Measurements from ENCODE around the gene STARD13.

DNA sequence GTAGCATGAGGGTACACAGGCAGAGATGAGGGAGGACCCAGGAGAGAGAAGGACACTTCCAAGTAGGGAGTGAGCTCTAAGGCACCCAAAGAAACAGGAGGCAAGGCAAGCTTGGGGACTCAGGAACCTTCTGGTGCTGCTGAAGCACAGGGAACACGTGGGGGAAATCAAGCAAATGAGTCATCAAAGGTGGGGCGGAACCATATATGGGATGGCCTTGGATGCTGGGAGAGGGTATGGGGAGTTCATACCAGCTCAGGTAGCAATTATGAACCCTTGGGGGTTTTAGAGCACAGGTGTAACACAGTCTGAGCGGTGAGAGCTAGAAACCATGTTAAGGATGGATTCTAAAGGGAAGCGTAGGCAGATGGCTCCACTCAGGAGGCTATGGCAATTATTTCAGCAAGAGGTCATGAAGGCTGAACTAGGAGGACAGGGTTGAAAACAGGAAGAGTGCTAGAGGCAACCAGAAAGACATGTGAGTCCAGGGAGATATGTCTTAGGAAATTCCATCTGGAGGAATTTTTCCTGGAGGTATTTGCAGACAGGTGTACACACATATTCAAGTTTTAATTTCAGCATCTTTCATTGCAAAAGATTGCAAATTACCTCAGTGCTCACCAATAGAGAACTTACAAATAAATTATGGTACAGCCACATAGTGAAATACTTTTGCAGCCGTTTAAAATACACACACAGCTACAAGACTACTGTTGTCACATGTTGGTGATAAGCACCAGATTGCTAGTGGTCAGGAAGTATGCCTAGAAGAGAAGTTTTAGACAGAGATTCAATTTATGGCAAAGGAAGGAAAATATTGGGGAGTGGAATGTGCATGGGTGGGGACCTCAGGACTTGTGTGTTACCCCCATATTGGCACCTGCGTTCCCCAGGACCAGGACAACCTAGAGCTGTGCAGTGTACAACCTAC is 77.0 kb downstream of the STARD13 start:
- TF ChIP-seq GATA2 (IDR thresholded peaks at IDR 0.05; ENCODE audit: low read depth, low read length) (no peak), GATA3 (IDR thresholded peaks at IDR 0.05; ENCODE audit: low read depth, low read length) (no peak)
